Lung (tissue), 12 donors: ENCODE results near the gene BNIPL. TPM values are rescaled to one million over a fixed set of nuclear protein-coding genes. Genes with fewer than 3 reads are reported as not detected.

Source experiments
- ATAC-seq: fragments of 200-7000 bp; cut with Tn5 transposase; one replicate; pipeline ENCODE4 v1.9.1; 2020; ENCODE audit warnings: moderate number of reproducible peaks; ENCODE audit not compliant: insufficient read depth, low FRiP score
- DNase-seq, 3 donors: peaks; one replicate each; pipeline ENCODE4 v3.0.0-alpha.2; 2013 to 2017
- H3K27ac ChIP-seq, 2 donors: one replicate each; pipeline ENCODE4 v1.5.1; 2013; ENCODE audit warnings: mild to moderate bottlenecking in 2 of 2, moderate library complexity in 2 of 2, control low read depth in 1 of 2, inconsistent platforms in 1 of 2, low read depth in 1 of 2, low read length in 1 of 2
- H3K27me3 ChIP-seq, 3 donors: one replicate each; pipeline ENCODE4 v1.5.1; 2013; ENCODE audit warnings: low read length in 2 of 3; ENCODE audit not compliant: control insufficient read depth in 3 of 3, insufficient read depth in 3 of 3
- H3K36me3 ChIP-seq, 4 donors: one replicate each; pipeline ENCODE4 v1.5.1; 2013; ENCODE audit warnings: low read length in 4 of 4, mild to moderate bottlenecking in 1 of 4, moderate library complexity in 1 of 4; ENCODE audit not compliant: control insufficient read depth in 4 of 4, insufficient read depth in 4 of 4
- H3K4me1 ChIP-seq, 5 donors: one replicate each; pipeline ENCODE4 v1.5.1; 2013; ENCODE audit warnings: low read length in 5 of 5, mild to moderate bottlenecking in 2 of 5, moderate library complexity in 1 of 5; ENCODE audit not compliant: control insufficient read depth in 5 of 5, insufficient read depth in 5 of 5
- H3K4me3 ChIP-seq: one replicate; pipeline ENCODE4 v1.5.1; 2013; ENCODE audit warnings: mild to moderate bottlenecking, control low read depth, moderate library complexity
- H3K9ac ChIP-seq, 2 donors: one replicate each; pipeline ENCODE4 v1.5.1; 2013; ENCODE audit warnings: low read length in 2 of 2, control low read depth in 1 of 2; ENCODE audit not compliant: insufficient read depth in 1 of 2
- H3K9me3 ChIP-seq, 4 donors: one replicate each; pipeline ENCODE4 v1.5.1; 2013; ENCODE audit warnings: low read length in 3 of 4, mild to moderate bottlenecking in 1 of 4, moderate library complexity in 1 of 4; ENCODE audit not compliant: control insufficient read depth in 4 of 4, insufficient read depth in 3 of 4
- CTCF ChIP-seq: IDR thresholded peaks from 2 replicates; pipeline ENCODE4 v1.5.1; 2012; ENCODE audit warnings: mild to moderate bottlenecking; ENCODE audit errors: control extremely low read depth, extremely low read depth
- WGBS, 2 donors: extraction: QIAGEN DNeasy Blood & Tissue Kit; methylation state at CpG; one replicate each; pipeline ENCODE4 v1.1.7; 2013; 5-methylcytosine and 5-hydroxymethylcytosine counted together
- polyA plus RNA-seq, 2 donors: library from polyadenylated mRNA; stranded (reverse); fragments of 200-250 nt; gene quantifications; one replicate each; pipeline ENCODE4 v1.2.1, GENCODE V29; 2013
- total RNA-seq, 2 donors: library from RNA; depleted of rRNA in 1 of 2; stranded (reverse); fragments of >200 nt in 1 of 2; gene quantifications; one replicate each; pipeline ENCODE4 v1.2.1, GENCODE V29; 2014 to 2021
- donor health status: control.
- donor health status: control.
- donor health status: Bipolar disorder and iron deficiency.
- donor health status: healthy.
- donor health status: DM: yes; HTN: yes; CAD: no.

The BNIPL gene
- total and polyA plus RNA-seq, 4 donors = 1.9 to 12.2 (median 5.7) TPM

GRCh38 chr1:151048645-151049032, 12.3 kb downstream of the BNIPL start:
- DNase-seq = no peak
- Histone ChIP-seq H3K27ac (peak overlapping the region; percentile 88 to 90), H3K4me3 (peak overlapping the region; percentile 69), H3K9me3 (no peaks in the 10 kb centered on the region), H3K36me3 (peaks cover 11 to 21% (median 15%) of the 10 kb centered on the region in 4 donors), H3K4me1 (peaks cover 0 to 9% (median 4%) of the 10 kb centered on the region in 5 donors), H3K9ac (peak overlapping the region in 1 of 2 donors; percentile 76), H3K27me3 (no peaks in the 10 kb centered on the region)
- ATAC-seq = no peak
- WGBS, 2 donors = 25 to 30% methylated on average over 3 of the region's 3 CpGs
- peak; percentile 17 for TF ChIP-seq CTCF

GRCh38 chr1:151049458-151049857, 13.1 kb downstream of the BNIPL start:
- Histone ChIP-seq H3K9ac (no peak overlapping the region), H3K9me3 (no peaks in the 10 kb centered on the region), H3K4me3 (no peak overlapping the region), H3K36me3 (peaks cover 17 to 24% (median 23%) of the 10 kb centered on the region in 4 donors), H3K27ac (no peak overlapping the region), H3K27me3 (no peaks in the 10 kb centered on the region), H3K4me1 (peaks cover 0 to 9% (median 4%) of the 10 kb centered on the region in 5 donors)
- TF ChIP-seq CTCF = no peak
- DNase-seq (no peak), ATAC-seq (no peak)
- 96% methylated on average over 5 of the region's 5 CpGs for whole genome bisulfite sequencing, 2 donors

GRCh38 chr1:151050051-151050688, 13.8 kb downstream of the BNIPL start:
- peaks cover 23 to 30% (median 28%) of the 10 kb centered on the region in 4 donors for H3K36me3 ChIP-seq

More at GRCh38 chr1:151050051-151050688, 13.8 kb downstream of the BNIPL start:
- no peak overlapping the region for H3K4me3 ChIP-seq
- DNase-seq = no peak
- no peaks in the 10 kb centered on the region for H3K9me3 ChIP-seq
- no peak overlapping the region for H3K27ac ChIP-seq
- no peak for ATAC-seq
- H3K4me1 ChIP-seq = peaks cover 0 to 9% (median 4%) of the 10 kb centered on the region in 5 donors
- 89% methylated on average over 2 of the region's 2 CpGs for WGBS, 2 donors
- no peaks in the 10 kb centered on the region for H3K27me3 ChIP-seq
- no peak overlapping the region for H3K9ac ChIP-seq
- no peak for TF ChIP-seq CTCF
